HG03460 (cell line): Measurements from ENCODE around the gene KDM4D.
"Not testable (repeated sequence)": the region's sequence is repeated elsewhere in the genome, so short reads cannot be mapped to it uniquely, and the experiment has no call there.

ENCODE experiments used
- ATAC-seq: cut with Tn5 transposase; IDR thresholded peaks from one replicate; pipeline ENCODE4 v1.9.1; 2021; ENCODE audit not compliant: unreplicated experiment

The KDM4D gene

DNA sequence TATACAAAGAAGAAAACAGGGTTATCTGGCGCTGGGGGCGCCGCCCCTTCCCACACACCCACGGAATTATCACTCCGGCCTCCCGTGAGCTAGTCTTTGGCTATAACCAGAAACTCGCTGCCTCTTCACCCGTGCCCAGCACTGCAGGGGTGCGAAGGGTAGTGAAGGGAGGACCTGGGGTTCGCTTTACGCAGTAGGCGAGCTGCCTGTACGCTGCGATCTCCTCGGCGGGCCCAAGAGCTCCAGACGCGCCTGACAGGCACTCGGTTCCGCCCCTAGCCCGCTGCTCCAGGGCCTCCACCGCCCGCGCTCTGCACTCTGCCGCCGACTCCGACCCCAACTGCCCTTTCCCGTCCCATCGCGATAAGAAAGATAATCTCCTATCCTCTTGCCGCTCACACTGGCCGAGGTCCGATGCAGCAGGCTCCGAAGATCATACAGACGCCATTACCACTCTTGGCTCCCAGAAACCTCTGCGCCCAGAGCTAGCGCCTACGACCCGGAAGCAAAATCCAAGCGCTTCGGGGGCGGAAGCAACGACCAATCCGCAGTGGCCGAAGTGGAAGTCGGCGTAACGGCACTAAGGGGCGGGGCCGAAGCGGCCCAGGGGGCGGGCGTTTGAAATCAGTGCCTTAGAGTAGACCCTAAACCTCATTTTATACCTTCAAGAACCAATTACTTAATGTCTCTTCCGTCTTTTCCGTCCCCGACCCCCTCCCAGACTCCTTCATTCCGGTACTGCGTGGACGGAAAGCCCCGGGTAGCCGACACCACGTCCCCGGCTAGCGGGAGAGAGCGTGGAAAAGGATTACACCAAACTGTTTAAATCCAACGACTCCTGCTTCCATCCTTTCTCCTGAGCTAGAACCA is at the start of gene KDM4D, which contains the start of gene CWC15:
TSS of gene KDM4D (plus strand) at position 611 of the 870 bp plus-strand sequence. CDS start 23,664 bp downstream, outside the sequence.
TSS of gene CWC15 (minus strand) at position 458 of the 870 bp plus-strand sequence. CDS start 1,371 bp downstream, outside the sequence.
- ATAC-seq, result peak; percentile 100

DNA sequence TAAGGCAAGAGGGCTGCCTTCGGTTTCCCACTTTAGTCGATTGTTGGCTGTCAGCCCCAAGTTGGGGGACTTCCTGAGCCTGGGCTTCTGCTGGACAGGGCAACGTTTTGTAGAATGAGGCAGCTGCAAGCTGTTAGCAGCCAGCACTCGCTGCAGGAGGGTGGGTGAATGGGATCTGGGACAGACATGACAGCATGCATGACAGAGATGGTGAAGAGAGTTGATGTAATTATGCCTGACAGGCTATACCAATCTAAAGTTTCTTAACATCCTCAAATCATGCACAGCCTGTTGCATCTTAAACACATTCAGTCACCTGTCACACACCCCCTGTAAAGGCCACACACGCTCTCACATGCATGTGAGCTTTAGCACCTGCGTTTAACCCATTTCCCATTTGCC is 49.3 kb upstream of the KDM4D start:
- ATAC-seq, result no peak

DNA sequence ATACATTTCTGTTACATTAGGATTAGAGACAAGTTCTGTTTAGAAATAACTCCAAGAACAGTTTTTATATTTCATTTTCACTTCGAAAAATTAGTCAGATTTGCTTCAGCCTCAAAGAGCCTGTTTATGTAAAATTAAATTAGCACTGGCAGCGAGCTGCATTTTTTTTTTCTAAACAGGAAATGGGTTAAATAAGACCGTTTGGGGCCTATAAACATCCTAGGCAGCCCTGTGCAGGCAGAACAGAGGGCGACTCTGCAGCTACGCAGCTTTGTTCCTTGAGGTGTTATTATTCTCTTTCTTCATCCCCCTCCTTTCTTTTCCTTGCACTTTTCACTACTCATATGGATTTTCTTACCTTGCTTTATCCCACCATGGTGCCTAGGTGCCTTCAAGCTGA is 48.9 kb upstream of the KDM4D start:
- ATAC-seq, result no peak

DNA sequence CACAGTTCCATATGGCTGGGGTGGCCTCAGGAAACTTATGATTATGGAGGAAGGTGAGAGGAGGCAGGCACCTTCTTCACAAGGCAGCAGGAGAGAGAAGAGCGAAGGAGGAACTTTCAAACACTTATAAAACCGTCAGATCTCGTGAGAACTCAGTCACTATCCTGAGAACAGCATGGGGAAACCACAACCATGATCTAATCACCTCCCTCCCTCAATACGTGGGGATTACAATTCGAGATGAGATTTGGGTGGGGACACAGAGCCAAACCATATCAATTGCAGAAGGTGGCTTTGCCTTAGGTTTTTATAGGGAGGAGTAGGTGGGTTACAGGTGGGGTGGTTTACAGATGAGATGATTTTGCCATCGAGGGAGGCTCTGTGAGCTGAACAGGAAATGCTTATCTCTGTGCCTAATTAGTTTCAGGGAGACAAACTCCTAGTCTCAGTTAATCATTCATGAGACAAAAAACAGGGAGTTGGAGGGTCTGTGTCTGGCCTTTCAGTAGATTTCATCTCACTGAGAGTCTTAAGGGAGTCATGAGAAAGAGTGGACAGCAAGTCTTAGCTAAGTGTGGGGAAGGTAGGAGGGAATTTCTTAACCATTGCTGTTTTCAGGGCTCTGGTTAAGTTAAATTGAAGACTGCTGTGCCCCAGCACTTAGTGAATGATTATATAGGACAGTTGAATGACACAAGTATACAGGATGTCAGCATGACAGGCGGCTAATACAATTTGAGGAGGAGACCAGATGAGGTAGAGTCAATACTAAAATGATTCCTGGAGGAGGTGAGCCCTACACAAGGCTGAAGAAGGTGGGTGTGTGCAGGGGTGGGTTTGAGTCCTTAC is 47.9 kb upstream of the KDM4D start:
- ATAC-seq, result peak; percentile 82

DNA sequence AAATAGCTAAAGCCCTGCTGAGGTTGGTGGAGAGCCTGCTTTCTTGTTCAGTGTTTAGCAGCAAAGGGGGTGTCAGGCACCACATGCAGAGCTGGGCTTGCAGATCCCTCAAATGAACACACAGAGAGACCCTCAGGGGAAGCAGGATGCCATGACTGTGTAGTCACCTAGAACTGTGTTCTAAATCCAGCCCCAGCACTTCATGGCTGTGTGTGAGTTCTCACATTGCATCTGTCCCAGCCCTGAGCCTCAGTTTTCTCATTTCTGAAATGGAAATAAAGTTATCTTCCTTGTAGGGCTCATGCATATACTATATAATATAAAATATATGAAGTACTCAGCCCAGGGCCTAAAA is 47.3 kb upstream of the KDM4D start:
- ATAC-seq, result peak; percentile 29

DNA sequence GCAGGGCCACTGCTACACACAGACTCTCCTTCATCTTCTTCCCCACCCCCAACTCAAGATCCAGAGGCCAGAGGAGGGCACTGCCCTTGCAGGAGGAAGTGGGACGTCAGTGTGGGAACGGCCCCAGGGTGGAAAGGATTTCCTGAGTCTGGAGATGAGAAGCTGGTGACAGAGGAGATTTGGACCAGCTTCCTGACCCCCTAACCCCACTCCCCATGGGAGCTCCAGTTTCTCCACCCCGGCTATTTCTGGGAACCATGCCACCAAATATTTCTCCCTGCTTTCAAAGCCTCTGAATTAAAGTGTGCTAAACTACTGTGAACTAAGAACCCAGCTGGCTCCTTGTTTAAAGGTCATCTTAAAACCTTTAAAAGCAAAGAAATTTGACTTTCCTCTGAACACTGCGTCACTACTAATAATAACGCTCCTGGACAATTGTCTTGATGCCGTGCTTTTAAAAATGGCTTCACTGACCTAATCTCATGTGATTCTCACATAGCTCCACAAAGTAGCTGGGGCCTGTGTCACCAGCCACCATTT is 46.7 kb upstream of the KDM4D start:
- no peak for ATAC-seq

DNA sequence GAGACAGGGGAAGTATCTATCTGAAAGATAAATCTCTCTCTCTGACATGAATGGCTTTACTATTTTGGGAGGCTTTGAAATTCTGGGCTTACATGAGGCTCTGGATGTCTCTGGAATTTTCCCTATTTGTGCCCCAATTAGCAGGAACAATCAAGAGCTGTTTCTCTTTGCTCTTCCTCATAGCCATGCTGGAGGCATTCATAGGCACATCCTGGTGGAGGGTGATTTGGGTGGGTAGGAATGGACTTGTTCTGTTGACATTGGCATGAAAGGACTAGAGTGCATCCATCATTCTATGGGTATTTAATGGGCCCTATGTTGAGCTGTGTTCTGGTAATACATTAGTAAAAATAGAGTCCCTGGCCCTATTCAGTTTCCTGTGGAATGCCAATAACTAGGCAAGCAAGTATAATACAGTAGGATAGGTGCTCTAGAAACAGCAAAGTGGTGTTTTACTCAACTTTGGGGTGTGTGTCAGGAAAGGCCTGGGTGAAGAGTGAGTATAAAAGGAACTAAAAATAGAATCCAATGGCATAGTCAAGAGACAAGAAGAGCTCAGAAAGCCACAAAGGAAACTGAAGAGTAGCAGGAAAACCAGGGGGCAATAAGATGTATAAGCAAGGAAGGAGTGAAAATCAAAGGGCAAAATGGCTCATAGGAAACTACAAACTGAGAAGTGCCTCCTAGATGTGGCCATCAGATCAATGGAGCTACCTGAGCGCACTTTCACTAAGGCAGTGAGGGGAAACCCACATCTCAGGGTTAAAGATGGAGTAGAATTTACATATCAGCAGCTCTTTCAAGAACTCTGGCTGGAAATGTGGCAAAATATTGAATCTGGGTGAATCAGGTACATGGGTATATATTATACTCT is 45.2 kb upstream of the KDM4D start:
- no peak for ATAC-seq

DNA sequence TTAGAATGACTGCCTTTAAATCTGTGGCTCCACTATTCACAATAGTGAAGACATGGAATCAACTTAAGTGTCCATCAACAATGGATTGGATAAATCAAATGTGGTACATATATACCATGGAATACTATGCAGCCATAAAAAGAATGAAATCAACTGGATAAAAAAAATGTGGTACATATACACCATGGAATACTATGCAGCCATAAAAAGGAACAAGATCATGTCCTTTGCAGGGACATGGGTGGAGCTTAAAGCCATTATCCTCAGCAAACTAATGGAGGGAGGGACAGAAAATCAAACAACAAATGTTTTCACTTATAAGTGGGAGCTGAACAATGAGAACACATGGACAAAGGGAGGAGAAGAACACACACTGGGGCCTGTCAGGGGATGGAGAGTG is 41.4 kb upstream of the KDM4D start:
- not testable (repeated sequence) for ATAC-seq

DNA sequence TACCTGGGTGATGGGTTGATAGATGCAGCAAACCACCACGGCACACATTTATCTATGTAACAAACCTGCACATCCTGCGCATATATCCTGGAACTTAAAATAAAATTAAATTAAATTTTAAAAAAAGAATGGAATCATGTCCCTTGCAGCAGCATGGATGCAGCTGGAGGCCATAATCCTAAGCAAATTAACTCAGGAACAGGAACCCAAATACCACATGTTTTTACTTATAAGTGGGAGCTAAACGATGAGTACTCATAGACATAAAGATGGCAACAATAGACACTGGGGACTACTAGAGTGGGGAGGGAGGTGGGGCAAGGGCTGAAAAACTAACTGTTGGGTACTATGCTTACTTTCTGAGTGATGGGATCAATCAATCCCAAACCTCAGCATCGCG is 41.0 kb upstream of the KDM4D start:
- ATAC-seq, result no peak

DNA sequence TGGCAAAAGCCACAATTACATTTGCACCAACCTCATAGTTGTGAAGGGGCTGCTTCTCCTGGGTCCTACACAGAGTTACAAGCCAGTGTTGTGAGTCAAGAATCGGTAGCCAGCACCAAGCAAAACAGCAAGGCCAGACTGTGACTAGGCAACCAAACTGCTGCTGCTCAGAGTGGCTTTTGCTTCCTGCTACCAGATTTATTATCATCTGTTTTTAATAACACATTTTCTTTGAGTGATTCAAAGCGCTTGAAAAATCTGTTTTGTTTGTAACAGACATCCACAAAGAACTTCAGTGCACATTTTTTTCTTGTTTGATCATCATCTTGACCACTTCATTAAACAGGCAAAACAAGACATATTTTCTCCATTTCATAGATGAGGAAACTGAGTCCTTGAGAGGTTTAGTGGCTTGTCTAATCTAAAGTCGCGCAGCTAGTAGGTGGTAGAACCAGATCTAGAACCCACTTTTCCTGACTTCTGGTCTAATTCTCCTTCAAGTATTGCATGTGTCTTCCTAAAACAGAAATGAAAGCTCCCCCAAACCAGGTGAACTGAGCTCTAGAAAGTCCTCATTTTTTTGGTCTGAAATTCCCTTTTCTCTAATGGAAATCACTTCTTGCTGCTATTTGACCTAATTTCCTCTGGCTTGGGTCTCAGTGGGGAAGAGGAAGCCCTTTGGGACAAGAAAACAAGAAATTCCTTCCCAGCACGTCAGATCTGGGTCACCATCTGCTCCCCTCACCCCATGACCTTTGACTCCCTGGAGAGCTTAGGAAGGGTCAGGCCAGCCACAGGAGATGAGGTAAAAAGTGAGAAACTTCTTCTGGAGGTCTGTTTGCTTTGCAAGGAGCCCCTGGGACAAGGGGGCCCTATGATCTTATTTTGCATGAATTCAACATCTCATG is 40.0 kb upstream of the KDM4D start:
- ATAC-seq, result no peak

DNA sequence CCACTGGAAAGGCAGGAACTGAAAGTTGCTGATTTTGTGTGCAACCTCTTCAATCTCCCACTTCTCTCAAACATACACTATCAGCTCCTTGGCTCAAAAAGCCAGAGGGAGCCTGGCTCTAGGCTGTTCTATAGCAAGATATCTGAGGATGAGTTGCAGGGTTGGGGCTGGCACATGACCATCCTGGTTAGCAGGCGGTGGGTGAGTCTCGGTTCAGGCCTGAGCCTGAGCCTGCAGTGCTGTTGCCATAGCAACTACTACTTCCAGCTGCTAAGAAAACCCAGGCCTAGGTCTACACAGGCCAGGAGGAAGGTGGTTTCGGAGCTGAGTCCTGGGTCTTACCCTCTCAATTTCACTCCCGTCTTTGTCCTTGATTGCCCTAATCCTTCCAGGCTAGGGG is 39.1 kb upstream of the KDM4D start:
- ATAC-seq, result no peak

DNA sequence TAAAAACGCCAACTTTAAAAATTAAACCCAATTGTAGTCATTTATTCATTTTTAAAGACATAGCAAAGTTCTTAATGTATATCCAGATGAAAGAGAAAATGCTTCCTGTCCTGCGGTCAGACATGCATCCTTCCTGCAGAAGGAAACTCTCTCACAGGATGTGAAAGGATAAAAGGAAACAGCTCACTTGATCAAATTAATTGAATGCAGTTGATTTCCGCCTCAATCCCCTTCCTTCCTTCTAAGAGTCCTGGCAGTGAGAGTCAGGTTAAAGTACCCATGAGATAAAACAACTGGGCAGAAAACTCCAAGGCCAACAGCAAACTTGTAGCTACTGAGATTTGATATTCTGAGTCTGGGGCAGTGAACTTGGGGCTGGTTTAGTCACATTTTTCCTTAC is 38.7 kb upstream of the KDM4D start:
- ATAC-seq, result no peak

DNA sequence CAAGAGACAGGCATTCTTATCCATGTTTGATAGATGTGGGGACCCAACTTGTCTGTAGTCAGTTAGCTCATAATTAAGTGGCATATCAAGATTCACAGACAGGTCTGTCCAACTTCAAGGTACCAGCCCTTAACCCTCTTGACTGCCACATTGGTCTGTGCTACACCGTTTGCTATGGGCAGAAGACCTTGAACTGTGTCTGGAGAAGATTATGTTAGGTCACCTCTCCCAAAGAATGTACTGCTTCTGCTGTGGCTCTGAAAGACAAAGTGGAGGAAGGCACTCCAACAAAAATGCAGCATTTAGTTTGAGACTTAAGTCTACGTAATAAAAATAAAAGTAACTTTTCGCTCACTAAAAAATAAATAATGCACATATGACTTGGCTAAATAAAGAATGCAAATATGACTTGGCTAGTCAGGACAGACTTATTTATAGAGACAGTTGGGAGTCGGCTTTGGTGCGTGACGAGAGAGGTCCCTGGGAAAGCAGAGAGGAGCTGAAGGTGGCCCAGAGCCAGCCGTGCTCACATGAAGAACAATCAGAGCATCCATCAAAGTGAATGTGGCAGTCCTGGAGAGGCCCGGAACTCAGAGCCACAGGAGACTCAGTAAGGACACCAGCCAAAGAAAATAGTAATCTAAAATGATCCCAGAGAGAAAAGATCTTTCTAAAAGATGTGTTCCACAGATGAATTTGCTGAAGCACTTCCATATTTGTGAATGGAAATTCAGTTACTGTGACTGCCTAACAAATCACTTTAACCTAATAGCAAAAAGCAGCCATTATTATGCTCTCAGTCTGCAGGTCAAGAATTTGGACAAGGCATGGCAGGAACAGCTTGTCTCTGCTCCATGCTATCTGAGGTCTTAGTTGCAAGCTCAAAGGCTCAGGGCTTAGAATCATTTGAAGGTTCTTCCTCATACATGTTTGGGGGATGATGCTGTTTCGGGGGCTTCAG is 35.1 kb upstream of the KDM4D start:
- ATAC-seq, result no peak

DNA sequence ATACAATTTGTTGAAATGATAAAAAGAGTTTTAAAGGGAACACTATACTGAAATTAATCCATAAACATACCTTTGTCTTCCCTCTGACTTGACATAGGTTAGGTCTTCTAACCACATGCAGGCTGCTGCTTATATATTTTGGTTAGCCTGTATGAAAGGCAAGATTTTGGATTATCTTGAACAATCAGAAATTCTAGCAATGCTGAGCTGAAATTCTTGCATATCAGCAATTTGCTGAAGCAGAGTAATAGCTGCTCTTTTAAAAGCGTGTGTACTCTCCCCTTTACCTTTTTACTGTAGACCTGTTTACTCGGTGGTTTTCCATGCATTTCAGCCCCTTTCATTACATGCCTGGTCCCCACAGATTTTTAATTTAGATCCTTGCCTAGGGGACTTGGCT is 34.2 kb upstream of the KDM4D start:
- ATAC-seq, result no peak

DNA sequence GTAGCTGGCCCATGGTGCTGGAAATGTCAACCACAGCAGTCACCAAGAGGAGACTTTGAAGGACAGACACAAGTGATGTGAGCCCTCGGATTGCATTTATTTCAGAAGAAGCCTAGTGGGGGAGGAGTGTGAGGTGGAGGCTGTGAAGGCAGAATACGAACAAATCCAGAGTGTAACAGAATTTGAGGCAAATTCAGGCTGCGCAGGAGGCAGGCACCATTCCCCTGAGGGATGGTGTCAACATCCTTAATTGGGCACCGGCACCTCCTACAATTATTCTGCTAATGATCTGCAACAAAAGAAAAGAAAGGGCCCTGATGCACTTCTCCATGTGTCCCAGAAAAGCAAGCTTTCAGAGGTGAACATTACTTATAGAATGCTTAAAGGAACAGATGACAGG is 32.4 kb upstream of the KDM4D start:
- no peak for ATAC-seq

DNA sequence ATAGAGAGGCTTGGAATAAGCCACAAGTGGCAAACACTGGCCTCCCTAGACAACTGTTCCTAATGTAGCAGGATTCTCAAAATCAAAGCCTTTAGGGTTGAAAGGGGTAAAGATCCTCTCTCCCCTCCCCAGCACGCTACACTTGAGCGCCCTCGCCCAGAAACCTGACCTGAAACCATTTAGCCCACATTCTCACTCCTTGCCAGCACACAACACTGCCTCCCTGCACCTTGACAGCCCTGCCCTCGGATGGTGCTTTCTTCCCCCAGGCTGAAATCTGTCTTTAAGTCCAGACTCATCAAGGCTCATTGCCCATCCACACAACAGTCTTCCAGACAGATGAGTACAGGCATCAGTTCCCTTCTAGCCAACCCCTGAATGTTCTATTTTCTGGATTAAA is 26.7 kb upstream of the KDM4D start:
- ATAC-seq, result no peak

DNA sequence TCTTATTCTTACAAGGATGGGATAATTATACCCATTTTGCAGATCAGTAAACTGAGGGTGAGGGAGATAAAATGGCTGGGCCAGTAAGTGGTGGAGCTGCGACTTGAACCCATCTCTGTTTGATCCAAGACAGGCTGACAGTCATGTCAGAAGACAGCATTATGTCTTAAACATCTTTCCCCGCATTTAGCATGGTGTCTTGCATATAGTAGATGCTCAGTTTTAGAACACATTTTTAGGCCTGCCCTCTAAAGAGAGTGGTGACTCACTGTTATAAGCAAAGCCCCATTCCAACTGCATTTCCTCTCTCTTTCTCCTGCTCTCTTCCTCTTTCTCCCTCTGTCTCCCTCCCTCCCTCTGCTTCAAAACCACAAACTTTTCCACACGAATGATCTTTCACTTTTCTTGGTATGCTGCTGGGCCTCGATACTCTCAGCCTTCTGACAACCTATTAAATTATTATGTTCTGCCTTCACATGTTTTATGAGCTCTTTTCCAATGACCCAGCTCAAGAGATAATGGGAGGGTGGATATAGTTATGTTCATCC is 25.4 kb upstream of the KDM4D start:
- no peak for ATAC-seq

DNA sequence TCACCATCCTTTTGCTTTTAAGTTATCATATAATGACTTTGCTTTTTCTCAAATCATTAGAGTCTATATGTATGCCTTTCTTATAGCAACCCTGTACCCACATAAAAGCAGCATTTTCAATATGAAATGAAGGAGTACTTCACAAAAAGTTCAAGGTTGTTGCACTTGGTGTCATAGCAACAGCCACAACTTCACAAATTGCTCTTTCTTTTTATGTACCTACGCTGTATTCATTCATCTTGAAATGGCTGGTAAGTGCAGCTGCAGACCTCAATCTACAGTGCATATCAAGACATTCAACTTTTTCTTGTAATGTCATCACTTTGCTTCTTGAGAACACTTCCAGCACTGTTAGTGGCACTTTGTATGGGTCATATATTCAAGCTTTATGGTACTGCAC is 18.8 kb upstream of the KDM4D start:
- ATAC-seq, result no peak
